Type B pancreatic cell (in vitro differentiated cells): Measurements from ENCODE around the gene TIGD7. TPM values are rescaled to one million over a fixed set of nuclear protein-coding genes. Genes with fewer than 3 reads are reported as not detected.

Experiments used
- DNase-seq: peaks from one replicate; pipeline ENCODE4 v3.0.0; 2021; ENCODE audit warnings: mixed read lengths; ENCODE audit not compliant: unreplicated experiment; ENCODE audit errors: extremely low spot score
- H3K27ac Mint-ChIP-seq: 2 replicates; pipeline ENCODE4 v1.8.0; 2021; ENCODE audit warnings: mild to moderate bottlenecking, mixed read lengths
- H3K27me3 Mint-ChIP-seq: 2 replicates; pipeline ENCODE4 v1.8.0; 2021; ENCODE audit warnings: mixed read lengths
- H3K36me3 Mint-ChIP-seq: 2 replicates; pipeline ENCODE4 v1.8.0; 2021; ENCODE audit warnings: mixed read lengths
- H3K4me1 Mint-ChIP-seq: one replicate; pipeline ENCODE4 v1.8.0; 2021; ENCODE audit warnings: mixed read lengths; ENCODE audit not compliant: unreplicated experiment
- H3K4me3 Mint-ChIP-seq: 2 replicates; pipeline ENCODE4 v1.8.0; 2021; ENCODE audit warnings: mild to moderate bottlenecking, mixed read lengths
- H3K9me3 Mint-ChIP-seq: 2 replicates; pipeline ENCODE4 v1.8.0; 2021; ENCODE audit warnings: mixed read lengths
- long read RNA-seq: library from polyadenylated mRNA; unstranded; transcript quantifications from one replicate; pipeline ENCODE4 v2.0.0, GENCODE V29; 2020
- total RNA-seq: library from RNA; stranded (reverse); gene quantifications from 2 replicates; pipeline ENCODE4 v1.2.1, GENCODE V29; 2021; ENCODE audit warnings: low replicate concordance
- TF ChIP-seq, protein P1 (sequence below): fragments of 200-600 bp; sonication (generic); conservative IDR thresholded peaks from 2 replicates; pipeline ENCODE4 v1.5.0; 2021; ENCODE audit warnings: antibody characterized with exemption, mild to moderate bottlenecking

Gene TIGD7, protein sequence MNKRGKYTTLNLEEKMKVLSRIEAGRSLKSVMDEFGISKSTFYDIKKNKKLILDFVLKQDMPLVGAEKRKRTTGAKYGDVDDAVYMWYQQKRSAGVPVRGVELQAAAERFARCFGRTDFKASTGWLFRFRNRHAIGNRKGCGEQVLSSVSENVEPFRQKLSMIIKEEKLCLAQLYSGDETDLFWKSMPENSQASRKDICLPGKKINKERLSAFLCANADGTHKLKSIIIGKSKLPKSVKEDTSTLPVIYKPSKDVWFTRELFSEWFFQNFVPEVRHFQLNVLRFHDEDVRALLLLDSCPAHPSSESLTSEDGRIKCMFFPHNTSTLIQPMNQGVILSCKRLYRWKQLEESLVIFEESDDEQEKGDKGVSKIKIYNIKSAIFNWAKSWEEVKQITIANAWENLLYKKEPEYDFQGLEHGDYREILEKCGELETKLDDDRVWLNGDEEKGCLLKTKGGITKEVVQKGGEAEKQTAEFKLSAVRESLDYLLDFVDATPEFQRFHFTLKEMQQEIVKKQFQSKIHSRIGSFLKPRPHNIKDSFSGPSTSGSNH
- 5.4 and 9.4 TPM in 2 replicates for total RNA-seq
- long read RNA-seq, transcript TIGD7-201 (2 exons, 3,612 nt), result major isoform, 9 of 26 reads
- long read RNA-seq, partial matches to known transcripts, result 0 of 26 reads
- long read RNA-seq, other reads (novel, unspliced or antisense), result 14 of 26 reads

- peaks cover 50% of the 10 kb centered on the region for H3K36me3 Mint-ChIP-seq
- H3K27ac Mint-ChIP-seq, result peak within 1 kb of the TSS; percentile 87
- DNase-seq, result peak; percentile 90
- H3K9me3 Mint-ChIP-seq, result peaks cover 22% of the 10 kb centered on the region
- no peaks in the 10 kb centered on the region for H3K27me3 Mint-ChIP-seq
- TF ChIP-seq, protein P1, sequence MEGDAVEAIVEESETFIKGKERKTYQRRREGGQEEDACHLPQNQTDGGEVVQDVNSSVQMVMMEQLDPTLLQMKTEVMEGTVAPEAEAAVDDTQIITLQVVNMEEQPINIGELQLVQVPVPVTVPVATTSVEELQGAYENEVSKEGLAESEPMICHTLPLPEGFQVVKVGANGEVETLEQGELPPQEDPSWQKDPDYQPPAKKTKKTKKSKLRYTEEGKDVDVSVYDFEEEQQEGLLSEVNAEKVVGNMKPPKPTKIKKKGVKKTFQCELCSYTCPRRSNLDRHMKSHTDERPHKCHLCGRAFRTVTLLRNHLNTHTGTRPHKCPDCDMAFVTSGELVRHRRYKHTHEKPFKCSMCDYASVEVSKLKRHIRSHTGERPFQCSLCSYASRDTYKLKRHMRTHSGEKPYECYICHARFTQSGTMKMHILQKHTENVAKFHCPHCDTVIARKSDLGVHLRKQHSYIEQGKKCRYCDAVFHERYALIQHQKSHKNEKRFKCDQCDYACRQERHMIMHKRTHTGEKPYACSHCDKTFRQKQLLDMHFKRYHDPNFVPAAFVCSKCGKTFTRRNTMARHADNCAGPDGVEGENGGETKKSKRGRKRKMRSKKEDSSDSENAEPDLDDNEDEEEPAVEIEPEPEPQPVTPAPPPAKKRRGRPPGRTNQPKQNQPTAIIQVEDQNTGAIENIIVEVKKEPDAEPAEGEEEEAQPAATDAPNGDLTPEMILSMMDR, result peak; percentile 42
- peak within 1 kb of the TSS; percentile 89 for H3K4me3 Mint-ChIP-seq
- peaks cover 5% of the 10 kb centered on the region for H3K4me1 Mint-ChIP-seq
Measured at GRCh38 chr16:3305109-3306068, at the start of gene TIGD7, which contains the start of gene ZNF75A. TSS of gene TIGD7 (minus strand) at chr16:3305430. CDS start at chr16:3300614, 4,816 bp downstream. TSS of gene ZNF75A (plus strand) at chr16:3305497. CDS start at chr16:3308429, 2,932 bp downstream.

- no peak overlapping the region for H3K27ac Mint-ChIP-seq
- no peak for DNase-seq
- TF ChIP-seq, protein P1, result no peak
- peaks cover 4% of the 10 kb centered on the region for H3K9me3 Mint-ChIP-seq
- H3K4me1 Mint-ChIP-seq, result no peaks in the 10 kb centered on the region
- no peak overlapping the region for H3K4me3 Mint-ChIP-seq
- no peaks in the 10 kb centered on the region for H3K36me3 Mint-ChIP-seq
- no peaks in the 10 kb centered on the region for H3K27me3 Mint-ChIP-seq
Measured at GRCh38 chr16:3349175-3349574, 43.9 kb upstream of the TIGD7 start.

DNA sequence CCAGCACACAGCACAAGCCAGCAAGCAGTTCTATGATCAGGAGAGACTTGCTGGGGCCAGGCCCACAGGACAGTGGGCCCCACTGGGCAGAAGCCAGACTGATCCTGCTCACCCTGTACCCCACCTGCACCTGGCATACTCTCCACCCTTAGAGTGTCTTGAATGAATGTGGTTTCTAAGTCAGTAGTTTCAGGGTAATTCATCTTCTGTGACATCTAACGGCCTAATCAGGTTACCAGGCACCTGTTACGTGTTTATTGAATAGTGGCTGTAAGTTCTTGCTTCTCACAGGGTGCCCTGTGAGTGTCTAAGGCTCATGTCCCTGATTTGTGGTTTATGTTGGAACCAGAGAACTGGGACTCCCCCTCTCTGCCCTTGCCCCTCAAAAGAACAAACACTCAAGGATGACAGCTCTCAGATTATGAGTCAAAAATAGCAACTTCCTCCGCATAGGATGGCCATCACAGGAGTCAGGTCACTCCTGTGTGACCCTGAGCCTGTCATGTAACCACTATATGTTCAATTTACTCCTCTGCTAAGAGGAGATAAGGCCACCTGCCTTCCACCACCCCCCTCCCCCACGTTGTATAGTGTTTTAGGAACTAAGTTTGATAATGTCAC is 43.4 kb upstream of the TIGD7 start:
- Mint-ChIP-seq H3K36me3 (no peaks in the 10 kb centered on the region), H3K9me3 (peaks cover 4% of the 10 kb centered on the region), H3K27ac (no peak overlapping the region), H3K4me1 (no peaks in the 10 kb centered on the region), H3K27me3 (no peaks in the 10 kb centered on the region), H3K4me3 (no peak overlapping the region)
- DNase-seq, result no peak
- TF ChIP-seq, protein P1, result no peak

DNA sequence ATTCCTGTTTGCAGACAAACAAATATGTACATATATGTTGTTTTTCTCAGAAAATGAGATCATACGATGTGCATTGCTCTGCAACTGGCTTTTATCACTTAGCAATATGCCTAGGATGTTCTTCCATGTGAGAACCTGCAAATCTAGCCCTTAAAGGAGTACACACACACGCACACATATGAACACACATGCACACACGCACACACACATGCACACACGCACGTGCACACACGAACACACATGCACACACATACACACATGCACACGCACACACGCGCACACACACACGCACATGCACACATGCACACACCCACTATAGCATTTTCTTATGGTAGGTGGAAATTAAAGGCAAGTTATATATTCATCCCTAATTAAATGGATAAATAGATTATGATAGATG is 42.4 kb upstream of the TIGD7 start:
- Mint-ChIP-seq H3K27me3 (no peaks in the 10 kb centered on the region), H3K4me3 (no peak overlapping the region), H3K27ac (no peak overlapping the region), H3K36me3 (no peaks in the 10 kb centered on the region), H3K4me1 (no peaks in the 10 kb centered on the region), H3K9me3 (peaks cover 4% of the 10 kb centered on the region)
- no peak for DNase-seq
- TF ChIP-seq, protein P1, result no peak

- Mint-ChIP-seq H3K4me1 (no peaks in the 10 kb centered on the region), H3K27ac (no peak overlapping the region), H3K9me3 (peaks cover 4% of the 10 kb centered on the region), H3K27me3 (no peaks in the 10 kb centered on the region), H3K36me3 (no peaks in the 10 kb centered on the region), H3K4me3 (no peak overlapping the region)
- no peak for DNase-seq
- TF ChIP-seq, protein P1, result no peak
Measured at GRCh38 chr16:3346041-3346440, 40.8 kb upstream of the TIGD7 start.
